HCT116 (cell line): Measurements from ENCODE around the gene TSC22D3. TPM values are rescaled to one million over a fixed set of nuclear protein-coding genes. Genes with fewer than 3 reads are reported as not detected.

Source experiments
- ATAC-seq: fragments of 200-7000 bp; cut with Tn5 transposase; 2 replicates; pipeline ENCODE4 v1.9.1; 2020; ENCODE audit warnings: mild to moderate bottlenecking, moderate library complexity
- BruUV-seq: library from RNA; stranded (reverse); fragments of 400-500 nt; replicated peaks from 2 replicates; lab custom pipeline; 2021; lab: Mats Ljungman, UMichigan
- CTCF ChIA-PET: fragments of 300-600 bp; sonication (Branson Sonifier 250); formaldehyde crosslinking; loops from one replicate; lab custom pipeline; 2021; ENCODE audit warnings: antibody characterized with exemption; lab: Charles Lee
- POLR2A ChIA-PET: fragments of 300-600, 350-600 bp; sonication (Branson Sonifier 250); formaldehyde crosslinking; loops from one replicate; lab custom pipeline; 2021; ENCODE audit warnings: antibody characterized with exemption; lab: Charles Lee
- RAD21 ChIA-PET, 2 experiments: fragments of 300-600 bp; sonication (Branson Sonifier 250); formaldehyde crosslinking; loops; one replicate each; lab custom pipeline; 2023; ENCODE audit warnings: low total read pairs in 2 of 2; ENCODE audit not compliant: uncharacterized antibody in 2 of 2, unreplicated experiment in 2 of 2, low non-redundant PET in 1 of 2; lab: Charles Lee
- DNase-seq: peaks from one replicate; pipeline ENCODE4 v3.0.0-alpha.2; 2010; ENCODE audit warnings: low read depth, low spot score
- H2AFZ ChIP-seq: fragments of 200-600 bp; shearing (Covaris generic), sonication (generic); 2 replicates; pipeline ENCODE4 v1.6.1; 2017; ENCODE audit warnings: low read depth, mixed run types, mixed read lengths, antibody characterized with exemption, low read length; ENCODE audit not compliant: poor library complexity, severe bottlenecking
- H3K27ac ChIP-seq: 2 replicates; pipeline ENCODE4 v1.5.1; 2012; ENCODE audit warnings: low read depth, low read length
- H3K27me3 ChIP-seq: fragments of 200-600 bp; sonication (generic); 2 replicates; pipeline ENCODE4 v1.6.1; 2016; ENCODE audit warnings: mixed run types, low read length, mixed read lengths; ENCODE audit not compliant: insufficient read depth
- H3K36me3 ChIP-seq, 2 experiments: fragments of 200-500 bp in 1 of 2; fragments of 200-600 bp in 1 of 2; sonication (Bioruptor generic) in 1 of 2; sonication (generic) in 1 of 2; 2 replicates each; pipeline versions ENCODE4 v1.5.1 to v1.6.1; 2014 to 2016; ENCODE audit warnings: low read length in 2 of 2, inconsistent platforms in 1 of 2, mixed read lengths in 1 of 2, mixed run types in 1 of 2; ENCODE audit not compliant: insufficient read depth in 2 of 2, control insufficient read depth in 1 of 2
- H3K4me1 ChIP-seq, 2 experiments: fragments of 200-600 bp in 1 of 2; sonication (generic) in 1 of 2; 2 replicates each; pipeline versions ENCODE4 v1.5.1 to v1.6.1; 2012 to 2017; ENCODE audit warnings: low read length in 2 of 2, inconsistent platforms in 1 of 2, mild to moderate bottlenecking in 1 of 2, mixed read lengths in 1 of 2, mixed run types in 1 of 2, moderate library complexity in 1 of 2; ENCODE audit not compliant: insufficient read depth in 2 of 2, control insufficient read depth in 1 of 2
- H3K4me2 ChIP-seq: fragments of 200-600 bp; sonication (generic); 2 replicates; pipeline ENCODE4 v1.6.1; 2017; ENCODE audit warnings: mixed run types, low read length, mixed read lengths
- H3K4me3 ChIP-seq, 2 experiments: fragments of 200-600 bp in 1 of 2; sonication (generic) in 1 of 2; replicated peaks in 1 of 2; 2 replicates each; pipeline ENCODE4 v1.5.1; 2011 to 2016; ENCODE audit warnings: low read length in 2 of 2, control low read depth in 1 of 2, low read depth in 1 of 2, mild to moderate bottlenecking in 1 of 2, mixed read lengths in 1 of 2, mixed run types in 1 of 2
- H3K79me2 ChIP-seq: fragments of 200-600 bp; sonication (generic); 2 replicates; pipeline ENCODE4 v1.6.1; 2017; ENCODE audit warnings: mild to moderate bottlenecking, mixed run types, low read length, moderate library complexity, mixed read lengths; ENCODE audit not compliant: insufficient read depth
- H3K9ac ChIP-seq: fragments of 200-600 bp; sonication (generic); 2 replicates; pipeline ENCODE4 v1.6.1; 2016; ENCODE audit warnings: low read length, mixed read lengths
- H3K9me2 ChIP-seq: fragments of 200-600 bp; sonication (generic), shearing (Covaris generic); 2 replicates; pipeline ENCODE4 v1.6.1; 2017; ENCODE audit warnings: mixed run types, mild to moderate bottlenecking, moderate library complexity; ENCODE audit not compliant: insufficient read depth
- H3K9me3 ChIP-seq, 2 experiments: fragments of 200-500 bp in 1 of 2; fragments of 200-600 bp in 1 of 2; sonication (Bioruptor generic) in 1 of 2; sonication (generic) in 1 of 2; 2 replicates each; pipeline ENCODE4 v1.6.1; 2014 to 2017; ENCODE audit warnings: low read length in 2 of 2, mixed read lengths in 2 of 2, inconsistent platforms in 1 of 2, low read depth in 1 of 2, mild to moderate bottlenecking in 1 of 2, mixed run types in 1 of 2, moderate library complexity in 1 of 2; ENCODE audit not compliant: control insufficient read depth in 1 of 2, insufficient read depth in 1 of 2
- H4K20me1 ChIP-seq: fragments of 200-600 bp; sonication (generic), shearing (Covaris generic); 2 replicates; pipeline ENCODE4 v1.6.1; 2017; ENCODE audit warnings: mixed run types, mild to moderate bottlenecking, moderate library complexity; ENCODE audit not compliant: insufficient read depth
- ELF1 ChIP-seq: IDR thresholded peaks from 2 replicates; pipeline ENCODE4 v1.6.1; 2012; ENCODE audit warnings: low read depth, borderline replicate concordance
- FOSL1 ChIP-seq: IDR thresholded peaks from 2 replicates; pipeline ENCODE4 v1.6.1; 2012; ENCODE audit warnings: low read depth
- MAX ChIP-seq: IDR thresholded peaks from 2 replicates; pipeline ENCODE4 v1.6.1; 2012
- POLR2A ChIP-seq: IDR thresholded peaks from 2 replicates; pipeline ENCODE4 v1.7.0; 2011; ENCODE audit warnings: borderline replicate concordance; ENCODE audit not compliant: insufficient read depth, insufficient read length; ENCODE audit errors: extremely low read depth
- SIN3A ChIP-seq: IDR thresholded peaks from 2 replicates; pipeline ENCODE4 v1.6.1; 2012; ENCODE audit warnings: low read depth
- ZBTB33 ChIP-seq: IDR thresholded peaks from 2 replicates; pipeline ENCODE4 v1.6.1; 2011; ENCODE audit warnings: mild to moderate bottlenecking, low read length, moderate library complexity; ENCODE audit not compliant: insufficient replicate concordance; ENCODE audit errors: extremely low read depth
- ZFX ChIP-seq: fragments of 450-650 bp; IDR thresholded peaks from 2 replicates; pipeline ENCODE4 v1.6.1; 2017
- ZNF274 ChIP-seq: fragments of 200-500 bp; sonication (Bioruptor generic); IDR thresholded peaks from 2 replicates; pipeline ENCODE4 v1.6.1; 2014; ENCODE audit warnings: mild to moderate bottlenecking, low read depth, low read length, inconsistent platforms
- intact Hi-C: fragments of 100-400 bp; cut with micrococcal nuclease; formaldehyde crosslinking; loops from 2 replicates; pipeline ENCODE4 v1.10.0; 2022
- total RNA-seq: library from RNA; stranded (reverse); gene quantifications from one replicate; pipeline ENCODE4 v1.2.1, GENCODE V29; 2021; ENCODE audit not compliant: unreplicated experiment
- TF ChIP-seq, protein P1 (sequence below), 3 experiments: fragments of 200-600 bp in 1 of 3; sonication (generic) in 1 of 3; IDR thresholded peaks in 2 of 3; conservative IDR thresholded peaks in 1 of 3; 2 replicates each; pipeline ENCODE4 v1.5.1; 2012 to 2017; ENCODE audit warnings: low read depth in 2 of 3, low read length in 2 of 3, antibody characterized with exemption in 1 of 3, borderline replicate concordance in 1 of 3, control low read depth in 1 of 3, mild to moderate bottlenecking in 1 of 3, mixed read lengths in 1 of 3, mixed run types in 1 of 3, moderate library complexity in 1 of 3; ENCODE audit not compliant: insufficient read depth in 1 of 3

Gene TSC22D3
- total RNA-seq, 1 experiment from 2014 or later, result 24.6 TPM

GRCh38 chrX:107750861-107751445 is 24.6 kb downstream of the TSC22D3 start:
- TF ChIP-seq POLR2A, result no peak
- TF ChIP-seq ZNF274, result no peak
- no peak for TF ChIP-seq MAX
- no peak for TF ChIP-seq ZBTB33
- TF ChIP-seq, protein P1, sequence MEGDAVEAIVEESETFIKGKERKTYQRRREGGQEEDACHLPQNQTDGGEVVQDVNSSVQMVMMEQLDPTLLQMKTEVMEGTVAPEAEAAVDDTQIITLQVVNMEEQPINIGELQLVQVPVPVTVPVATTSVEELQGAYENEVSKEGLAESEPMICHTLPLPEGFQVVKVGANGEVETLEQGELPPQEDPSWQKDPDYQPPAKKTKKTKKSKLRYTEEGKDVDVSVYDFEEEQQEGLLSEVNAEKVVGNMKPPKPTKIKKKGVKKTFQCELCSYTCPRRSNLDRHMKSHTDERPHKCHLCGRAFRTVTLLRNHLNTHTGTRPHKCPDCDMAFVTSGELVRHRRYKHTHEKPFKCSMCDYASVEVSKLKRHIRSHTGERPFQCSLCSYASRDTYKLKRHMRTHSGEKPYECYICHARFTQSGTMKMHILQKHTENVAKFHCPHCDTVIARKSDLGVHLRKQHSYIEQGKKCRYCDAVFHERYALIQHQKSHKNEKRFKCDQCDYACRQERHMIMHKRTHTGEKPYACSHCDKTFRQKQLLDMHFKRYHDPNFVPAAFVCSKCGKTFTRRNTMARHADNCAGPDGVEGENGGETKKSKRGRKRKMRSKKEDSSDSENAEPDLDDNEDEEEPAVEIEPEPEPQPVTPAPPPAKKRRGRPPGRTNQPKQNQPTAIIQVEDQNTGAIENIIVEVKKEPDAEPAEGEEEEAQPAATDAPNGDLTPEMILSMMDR (IDR thresholded peaks at IDR 0.05 in 2 of 3, conservative IDR thresholded peaks at IDR 0.05 in 1 of 3; ENCODE audit: borderline replicate concordance in 1 of 3, insufficient read depth in 1 of 3, low read depth in 2 of 3, low read length in 2 of 3), result no peak
- TF ChIP-seq ZFX, result no peak
- TF ChIP-seq FOSL1, result no peak
- TF ChIP-seq ELF1, result no peak
- no peak for TF ChIP-seq SIN3A
- RAD21 ChIA-PET, result no interaction called here
- BruUV-seq, result no TSS peak
- Histone ChIP-seq H4K20me1 (no peaks in the 10 kb centered on the region), H3K4me2 (no peak overlapping the region), H3K4me3 (no peak overlapping the region), H2AFZ (no peak overlapping the region), H3K9ac (no peak overlapping the region), H3K27ac (no peak overlapping the region), H3K9me2 (no peaks in the 10 kb centered on the region), H3K27me3 (no peaks in the 10 kb centered on the region), H3K9me3 (no peaks in the 10 kb centered on the region), H3K36me3 (no peaks in the 10 kb centered on the region), H3K4me1 (peaks cover 11 to 13% of the 10 kb centered on the region in 2 experiments; a peak in 3 of 4 replicates), H3K79me2 (no peaks in the 10 kb centered on the region)
- DNase-seq (no peak), ATAC-seq (no peak)
- intact Hi-C loops, result no loop called here
- POLR2A ChIA-PET, result no interaction called here
- CTCF ChIA-PET, result no interaction called here
